CD4-positive, alpha-beta T cell (primary cell): Measurements from ENCODE around the gene DNAH9. TPM values are rescaled to one million over a fixed set of nuclear protein-coding genes. Genes with fewer than 3 reads are reported as not detected.

Source experiments
- ATAC-seq: fragments of 200-7000 bp; cut with Tn5 transposase; one replicate; pipeline ENCODE4 v1.10.0; 2022; ENCODE audit warnings: mild to moderate bottlenecking; ENCODE audit not compliant: poor library complexity
- CTCF ChIA-PET: fragments of 350-600 bp; sonication (Branson Sonifier 250); formaldehyde crosslinking; loops from one replicate; lab custom pipeline; 2021; ENCODE audit warnings: antibody characterized with exemption, inconsistent platforms; lab: Charles Lee
- POLR2A ChIA-PET: fragments of 350-600 bp; sonication (Branson Sonifier 250); formaldehyde crosslinking; loops from one replicate; lab custom pipeline; 2021; ENCODE audit warnings: antibody characterized with exemption, inconsistent platforms; lab: Charles Lee
- DNase-seq, 14 experiments: peaks; one replicate each; pipeline ENCODE4 v3.0.0-alpha.2; 2013 to 2020; ENCODE audit warnings: mixed read lengths in 2 of 14
- H3K27ac ChIP-seq, 2 donors: one replicate each; pipeline versions ENCODE4 v1.5.1 to v1.7.0; 2013; ENCODE audit warnings: low read length in 2 of 2, low read depth in 1 of 2, mild to moderate bottlenecking in 1 of 2
- H3K27me3 ChIP-seq, 2 experiments: 1 replicate in 1 of 2; 2 replicates in 1 of 2; pipeline versions ENCODE4 v1.6.1 to v1.7.0; 2013; ENCODE audit warnings: low read length in 2 of 2, control low read depth in 1 of 2, mild to moderate bottlenecking in 1 of 2, moderate library complexity in 1 of 2; ENCODE audit not compliant: insufficient read depth in 2 of 2, control insufficient read depth in 1 of 2
- H3K36me3 ChIP-seq: one replicate; pipeline ENCODE4 v1.6.1; 2013; ENCODE audit warnings: low read length, control low read depth; ENCODE audit not compliant: insufficient read depth
- H3K4me1 ChIP-seq: one replicate; pipeline ENCODE4 v1.6.1; 2013; ENCODE audit warnings: low read length, control low read depth; ENCODE audit not compliant: insufficient read depth
- H3K4me3 ChIP-seq: one replicate; pipeline ENCODE4 v1.5.1; 2013; ENCODE audit warnings: mild to moderate bottlenecking, low read length, moderate library complexity
- H3K9me3 ChIP-seq, 2 experiments: 1 replicate in 1 of 2; 2 replicates in 1 of 2; pipeline versions ENCODE4 v1.6.1 to v1.7.0; 2013; ENCODE audit warnings: low read length in 2 of 2, mild to moderate bottlenecking in 2 of 2, control low read depth in 1 of 2, moderate library complexity in 1 of 2; ENCODE audit not compliant: control insufficient read depth in 1 of 2, insufficient read depth in 1 of 2
- H3K27ac Mint-ChIP-seq: one replicate; pipeline ENCODE4 v1.8.0; 2020; ENCODE audit warnings: mixed read lengths
- H3K27me3 Mint-ChIP-seq: one replicate; pipeline ENCODE4 v1.8.0; 2021; ENCODE audit warnings: mixed read lengths
- H3K36me3 Mint-ChIP-seq: one replicate; pipeline ENCODE4 v1.8.0; 2021; ENCODE audit warnings: low read depth, mixed read lengths
- H3K4me1 Mint-ChIP-seq: one replicate; pipeline ENCODE4 v1.8.0; 2021; ENCODE audit warnings: low read depth, mixed read lengths
- H3K4me3 Mint-ChIP-seq: one replicate; pipeline ENCODE4 v1.8.0; 2020; ENCODE audit warnings: mild to moderate bottlenecking, mixed read lengths
- H3K9me3 Mint-ChIP-seq: one replicate; pipeline ENCODE4 v1.8.0; 2020; ENCODE audit warnings: mixed read lengths
- CTCF ChIP-seq: fragments of 200-600 bp; IDR thresholded peaks from one replicate; pipeline ENCODE4 v1.8.0; 2022; ENCODE audit warnings: antibody characterized with exemption, mild to moderate bottlenecking
- intact Hi-C, 2 experiments: fragments of 100-400 bp; cut with DNase I in 1 of 2; cut with micrococcal nuclease in 1 of 2; formaldehyde crosslinking; loops; one replicate each; pipeline versions ENCODE4 v1.15.1 to v1.9.0; 2023 to 2025; cut with DNase I, micrococcal nuclease
- total RNA-seq, 174 experiments: library from RNA in 2 of 174; stranded (reverse) in 2 of 174; gene quantifications; one replicate each; pipeline ENCODE4 v1.2.3 and lab custom pipeline; 2021 to 2026

The DNAH9 gene
- total RNA-seq, 2 experiments from 2014 or later: not detected

- intact Hi-C loops: no loop called here
- H3K9me3 ChIP-seq: no peaks in the 10 kb centered on the region
- Mint-ChIP-seq H3K4me3 (no peak overlapping the region), H3K27ac (no peak overlapping the region), H3K36me3 (no peaks in the 10 kb centered on the region), H3K9me3 (no peaks in the 10 kb centered on the region), H3K4me1 (no peaks in the 10 kb centered on the region), H3K27me3 (no peaks in the 10 kb centered on the region)
- ChIA-PET CTCF (no interaction called here), POLR2A (no interaction called here)
- no peaks in the 10 kb centered on the region for H3K4me1 ChIP-seq
- H3K27ac ChIP-seq: no peak overlapping the region
- no peaks in the 10 kb centered on the region for H3K27me3 ChIP-seq
- no peaks in the 10 kb centered on the region for H3K36me3 ChIP-seq
- TF ChIP-seq CTCF: no peak
- ATAC-seq: no peak
- no peak for DNase-seq
- no peak overlapping the region for H3K4me3 ChIP-seq
Measured at GRCh38 chr17:11813278-11813677, 215.0 kb downstream of the DNAH9 start.

GRCh38 chr17:11813871-11814270, 215.6 kb downstream of the DNAH9 start:
- Histone ChIP-seq H3K4me1 (no peaks in the 10 kb centered on the region), H3K27ac (no peak overlapping the region), H3K36me3 (no peaks in the 10 kb centered on the region), H3K4me3 (no peak overlapping the region), H3K27me3 (no peaks in the 10 kb centered on the region), H3K9me3 (no peaks in the 10 kb centered on the region)
- no peak for DNase-seq
- H3K4me1 Mint-ChIP-seq: no peaks in the 10 kb centered on the region
- H3K27me3 Mint-ChIP-seq: no peaks in the 10 kb centered on the region
- peaks cover 1% of the 10 kb centered on the region for H3K9me3 Mint-ChIP-seq
- no peak for ATAC-seq
- H3K36me3 Mint-ChIP-seq: no peaks in the 10 kb centered on the region
- no peak overlapping the region for H3K4me3 Mint-ChIP-seq
- ChIA-PET CTCF (no interaction called here), POLR2A (no interaction called here)
- no peak overlapping the region for H3K27ac Mint-ChIP-seq
- intact Hi-C loops: no loop called here
- TF ChIP-seq CTCF: no peak

- no peak overlapping the region for H3K4me3 Mint-ChIP-seq
- no peaks in the 10 kb centered on the region for H3K36me3 ChIP-seq
- H3K4me1 Mint-ChIP-seq: no peaks in the 10 kb centered on the region
- no peaks in the 10 kb centered on the region for H3K4me1 ChIP-seq
- H3K27ac ChIP-seq: no peak overlapping the region
- H3K4me3 ChIP-seq: no peak overlapping the region
- ChIA-PET CTCF (no interaction called here), POLR2A (no interaction called here)
- H3K27me3 Mint-ChIP-seq: no peaks in the 10 kb centered on the region
- DNase-seq (no peak), ATAC-seq (no peak)
- peaks cover 2% of the 10 kb centered on the region for H3K9me3 Mint-ChIP-seq
- TF ChIP-seq CTCF: no peak
- peaks cover 0 to 4% of the 10 kb centered on the region in 2 experiments for H3K9me3 ChIP-seq
- H3K27me3 ChIP-seq: no peaks in the 10 kb centered on the region
- intact Hi-C loops: no loop called here
- no peaks in the 10 kb centered on the region for H3K36me3 Mint-ChIP-seq
- no peak overlapping the region for H3K27ac Mint-ChIP-seq
Measured at GRCh38 chr17:11814655-11815262, 216.5 kb downstream of the DNAH9 start.
